Colonic mucosa (tissue), 4 donors: Measurements from ENCODE around the gene USP34. TPM values are rescaled to one million over a fixed set of nuclear protein-coding genes. Genes with fewer than 3 reads are reported as not detected.

Experiments used
- DNase-seq: peaks from one replicate; pipeline ENCODE4 v3.0.0-alpha.2; 2020
- H3K27ac ChIP-seq: fragments of 200-600 bp; one replicate; pipeline ENCODE4 v1.8.0; 2021
- H3K27me3 ChIP-seq: fragments of 200-600 bp; one replicate; pipeline ENCODE4 v1.8.0; 2021
- H3K36me3 ChIP-seq: fragments of 200-600 bp; one replicate; pipeline ENCODE4 v1.8.0; 2021
- H3K4me1 ChIP-seq: fragments of 200-600 bp; one replicate; pipeline ENCODE4 v1.8.0; 2021; ENCODE audit warnings: mild to moderate bottlenecking
- H3K4me3 ChIP-seq: fragments of 200-600 bp; one replicate; pipeline ENCODE4 v1.8.0; 2021
- H3K9ac ChIP-seq, 2 donors: one replicate each; pipeline ENCODE4 v1.7.0; 2013; ENCODE audit warnings: control low read depth in 2 of 2, low read depth in 2 of 2, low read length in 2 of 2
- H3K9me3 ChIP-seq: fragments of 200-600 bp; one replicate; pipeline ENCODE4 v1.8.0; 2021
- CTCF ChIP-seq: fragments of 200-600 bp; IDR thresholded peaks from one replicate; pipeline ENCODE4 v1.8.0; 2022; ENCODE audit warnings: antibody characterized with exemption, mild to moderate bottlenecking
- intact Hi-C: fragments of 100-400 bp; cut with DNase I; formaldehyde crosslinking; loops from one replicate; pipeline ENCODE4 v1.14.1; 2022
- total RNA-seq, 2 donors: library from RNA; stranded (reverse); fragmentation: NEBNext Ultra II Directional in 1 of 2; extraction: Animal tissue kit (Norgen Biotek cat#: 25700) in 1 of 2; gene quantifications; one replicate each; pipeline ENCODE4 v1.2.1, GENCODE V29; 2021
- donor health status: healthy.
- donor health status: DM: no; HTN: no; CAD: no.
- donor health status: DM: no; HTN: no; CAD: no.

USP34 gene
- total RNA-seq, 2 donors from 2014 or later = 70.8 to 76.3 TPM

- Histone ChIP-seq H3K36me3 (peaks cover 23% of the 10 kb centered on the region), H3K9me3 (no peaks in the 10 kb centered on the region), H3K27ac (no peak overlapping the region), H3K9ac (no peak overlapping the region), H3K4me1 (no peaks in the 10 kb centered on the region), H3K4me3 (no peak overlapping the region), H3K27me3 (no peaks in the 10 kb centered on the region)
- intact Hi-C loops = no loop called here
- DNase-seq = no peak
- TF ChIP-seq CTCF = no peak
Measured at GRCh38 chr2:61185231-61185728, 285.6 kb downstream of the USP34 start.

- H3K4me1 ChIP-seq = peaks cover 9% of the 10 kb centered on the region
- no peak for DNase-seq
- no peak overlapping the region for H3K9ac ChIP-seq
- H3K9me3 ChIP-seq = no peaks in the 10 kb centered on the region
- no peak overlapping the region for H3K4me3 ChIP-seq
- no peak overlapping the region for H3K27ac ChIP-seq
- TF ChIP-seq CTCF = no peak
- H3K27me3 ChIP-seq = no peaks in the 10 kb centered on the region
- intact Hi-C loops = no loop called here
- peaks cover 19% of the 10 kb centered on the region for H3K36me3 ChIP-seq
Measured at GRCh38 chr2:61184263-61184662, 286.6 kb downstream of the USP34 start.

- intact Hi-C loops = no loop called here
- H3K36me3 ChIP-seq = peaks cover 19% of the 10 kb centered on the region
Measured at GRCh38 chr2:61183795-61184194, 287.1 kb downstream of the USP34 start.

GRCh38 chr2:61182059-61182383 lies 288.9 kb downstream of the USP34 start:
- Histone ChIP-seq H3K9ac (no peak overlapping the region), H3K4me1 (peaks cover 15% of the 10 kb centered on the region), H3K4me3 (no peak overlapping the region), H3K36me3 (peaks cover 19% of the 10 kb centered on the region), H3K9me3 (no peaks in the 10 kb centered on the region), H3K27ac (no peak overlapping the region), H3K27me3 (no peaks in the 10 kb centered on the region)
- intact Hi-C loops = no loop called here
- no peak for TF ChIP-seq CTCF
- no peak for DNase-seq

More at GRCh38 chr2:61183795-61184194, 287.1 kb downstream of the USP34 start:
- no peaks in the 10 kb centered on the region for H3K27me3 ChIP-seq
- DNase-seq = no peak
- no peak overlapping the region for H3K27ac ChIP-seq
- no peak for TF ChIP-seq CTCF
- H3K4me1 ChIP-seq = peaks cover 11% of the 10 kb centered on the region
- no peak overlapping the region for H3K9ac ChIP-seq
- no peaks in the 10 kb centered on the region for H3K9me3 ChIP-seq
- H3K4me3 ChIP-seq = no peak overlapping the region

GRCh38 chr2:61181382-61182058 lies 289.4 kb downstream of the USP34 start:
- H3K4me1 ChIP-seq = peaks cover 15% of the 10 kb centered on the region
- peaks cover 16% of the 10 kb centered on the region for H3K36me3 ChIP-seq
- no peaks in the 10 kb centered on the region for H3K27me3 ChIP-seq
- no peak overlapping the region for H3K27ac ChIP-seq
- H3K9me3 ChIP-seq = no peaks in the 10 kb centered on the region
- no peak for DNase-seq
- intact Hi-C loops = no loop called here
- H3K9ac ChIP-seq = no peak overlapping the region
- no peak for TF ChIP-seq CTCF
- no peak overlapping the region for H3K4me3 ChIP-seq
